Fibroblast of lung (primary cell): ENCODE data around the gene CLMN. TPM values are rescaled to one million over a fixed set of nuclear protein-coding genes. Genes with fewer than 3 reads are reported as not detected.

Experiments used
- DNase-seq, 2 donors: peaks; one replicate each; pipeline versions ENCODE4 v3.0.0 to v3.0.0-alpha.2; 2010; ENCODE audit warnings: low read depth in 2 of 2
- H2AFZ ChIP-seq: 2 replicates; pipeline ENCODE4 v1.5.1; 2012; ENCODE audit warnings: low read length, control low read depth, inconsistent platforms
- H3K27ac ChIP-seq: 2 replicates; pipeline ENCODE4 v1.5.1; 2011; ENCODE audit warnings: low read length, control low read depth; ENCODE audit not compliant: insufficient read depth
- H3K27me3 ChIP-seq: 2 replicates; pipeline ENCODE4 v1.5.1; 2011; ENCODE audit warnings: mild to moderate bottlenecking, low read length; ENCODE audit not compliant: control insufficient read depth, insufficient read depth
- H3K36me3 ChIP-seq: 2 replicates; pipeline ENCODE4 v1.5.1; 2011; ENCODE audit warnings: low read length; ENCODE audit not compliant: control insufficient read depth, insufficient read depth
- H3K4me1 ChIP-seq: 2 replicates; pipeline ENCODE4 v1.5.1; 2011; ENCODE audit warnings: low read length; ENCODE audit not compliant: control insufficient read depth, insufficient read depth; ENCODE audit errors: extremely low read depth
- H3K4me2 ChIP-seq: 2 replicates; pipeline ENCODE4 v1.5.1; 2011; ENCODE audit warnings: low read length, control low read depth; ENCODE audit not compliant: insufficient read depth; ENCODE audit errors: extremely low read depth
- H3K4me3 ChIP-seq, 4 experiments: fragments of 200-600 bp in 1 of 4; sonication (generic) in 1 of 4; replicated peaks in 1 of 4; 2 replicates each; pipeline ENCODE4 v1.5.1; 2011 to 2016; ENCODE audit warnings: low read length in 4 of 4, low read depth in 3 of 4, mild to moderate bottlenecking in 3 of 4, control low read depth in 2 of 4, inconsistent platforms in 1 of 4, mixed read lengths in 1 of 4; ENCODE audit not compliant: insufficient read depth in 1 of 4; ENCODE audit errors: control extremely low read depth in 1 of 4
- H3K79me2 ChIP-seq: 2 replicates; pipeline ENCODE4 v1.5.1; 2012; ENCODE audit warnings: mild to moderate bottlenecking, low read length, inconsistent platforms; ENCODE audit not compliant: control insufficient read depth, insufficient read depth
- H3K9ac ChIP-seq: 2 replicates; pipeline ENCODE4 v1.5.1; 2011; ENCODE audit warnings: mild to moderate bottlenecking, low read length, control low read depth; ENCODE audit not compliant: insufficient read depth
- H3K9me3 ChIP-seq: 2 replicates; pipeline ENCODE4 v1.5.1; 2012; ENCODE audit warnings: low read depth, low read length; ENCODE audit not compliant: control insufficient read depth, insufficient read depth
- H4K20me1 ChIP-seq: 2 replicates; pipeline ENCODE4 v1.5.1; 2011; ENCODE audit warnings: low read length; ENCODE audit not compliant: control insufficient read depth, insufficient read depth; ENCODE audit errors: extremely low read depth
- CTCF ChIP-seq, 2 donors: IDR thresholded peaks in 1 of 2; conservative IDR thresholded peaks in 1 of 2; 1 replicate in 1 of 2; 2 replicates in 1 of 2; pipeline ENCODE4 v1.5.1; 2011 to 2012; ENCODE audit warnings: low read length in 2 of 2, control low read depth in 1 of 2, inconsistent platforms in 1 of 2, low read depth in 1 of 2, mild to moderate bottlenecking in 1 of 2
- EZH2 ChIP-seq: IDR thresholded peaks from 2 replicates; pipeline ENCODE4 v1.5.1; 2012; ENCODE audit warnings: low read length, control low read depth, mild to moderate bottlenecking; ENCODE audit errors: missing control alignments
- polyA plus RNA-seq, 2 donors: library from polyadenylated mRNA; depleted of rRNA in 1 of 2; stranded (reverse) in 1 of 2; unstranded in 1 of 2; fragments of >200 nt; gene quantifications; 2 replicates each; pipeline ENCODE4 v1.2.1, GENCODE V29; 2011 to 2012; ENCODE audit warnings: missing spikeins in 1 of 2
- total RNA-seq: library from RNA; depleted of rRNA; stranded (reverse); fragments of >200 nt; gene quantifications from 2 replicates; pipeline ENCODE4 v1.2.1, GENCODE V29; 2014

CLMN gene
- total and polyA plus RNA-seq, 2 donors (not counting 1 experiment from before 2014, with no cell fraction given) = 0.83 to 2.7 TPM

DNA sequence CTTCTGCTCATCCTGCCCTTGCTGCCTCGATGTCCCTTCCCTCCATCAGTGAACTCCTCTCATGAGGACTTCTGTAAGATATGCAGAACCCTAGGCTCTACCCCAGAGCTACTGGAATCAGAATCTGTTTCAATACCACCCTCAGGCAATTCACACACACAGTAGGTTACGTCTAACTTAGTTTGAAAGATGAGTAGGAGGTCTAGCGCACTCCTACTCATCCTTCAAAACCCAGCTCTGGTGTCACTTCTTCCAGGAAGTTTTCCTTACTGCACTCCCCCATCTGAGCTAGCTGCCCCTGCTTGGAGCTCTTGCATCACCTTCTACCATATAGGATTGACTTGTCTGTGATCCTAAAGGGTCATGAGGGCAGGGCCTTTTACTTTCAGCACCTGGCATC is 105.9 kb downstream of the CLMN start:
- H3K36me3 ChIP-seq = no peaks in the 10 kb centered on the region
- DNase-seq = no peak
- no peaks in the 10 kb centered on the region for H4K20me1 ChIP-seq
- no peak overlapping the region for H3K9ac ChIP-seq
- no peak overlapping the region for H3K27ac ChIP-seq
- no peak overlapping the region for H2AFZ ChIP-seq
- no peaks in the 10 kb centered on the region for H3K79me2 ChIP-seq
- H3K4me3 ChIP-seq = no peak overlapping the region
- TF ChIP-seq EZH2 (no peak), CTCF (conservative IDR thresholded peaks at IDR 0.05 in 1 of 2, IDR thresholded peaks at IDR 0.05 in 1 of 2; ENCODE audit: low read depth in 1 of 2, low read length in 2 of 2) (no peak)
- no peaks in the 10 kb centered on the region for H3K27me3 ChIP-seq
- no peaks in the 10 kb centered on the region for H3K4me1 ChIP-seq
- no peaks in the 10 kb centered on the region for H3K9me3 ChIP-seq
- no peak overlapping the region for H3K4me2 ChIP-seq

DNA sequence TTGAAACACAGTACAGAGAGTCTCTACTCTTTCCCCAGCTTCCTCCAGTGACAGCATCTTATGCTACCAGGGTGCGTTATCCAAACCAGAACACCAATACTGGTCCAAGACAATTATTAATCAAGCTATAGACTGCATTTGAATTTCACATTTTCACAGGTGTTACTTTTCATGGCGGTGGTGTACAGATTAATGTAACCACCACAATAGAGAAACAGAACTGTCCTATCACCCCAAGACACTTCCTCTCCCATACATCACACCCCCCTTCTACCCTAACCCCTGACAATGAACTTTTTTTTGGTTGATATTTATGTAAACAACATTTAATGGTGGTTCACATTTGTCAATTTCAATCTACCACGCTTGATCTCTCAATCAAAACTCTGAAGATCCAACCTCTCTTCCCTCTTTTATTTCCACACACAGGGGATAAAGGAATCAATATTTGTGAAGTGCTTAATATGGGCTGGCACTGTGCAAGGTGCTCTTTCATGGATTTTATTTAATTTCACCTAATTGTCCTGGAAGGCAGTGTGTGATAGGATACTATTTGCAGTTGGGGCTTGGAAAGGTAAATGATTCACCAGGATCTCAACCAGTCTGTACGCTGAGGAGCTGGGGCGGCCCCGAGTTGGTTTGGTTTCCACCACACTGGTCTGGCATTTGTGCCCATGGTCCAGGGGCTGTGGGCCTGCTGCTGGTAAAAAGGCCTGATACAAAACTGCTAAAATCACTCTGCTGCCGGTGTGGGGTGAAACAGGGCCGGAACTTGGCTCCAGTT is 107.8 kb downstream of the CLMN start:
- no peak overlapping the region for H2AFZ ChIP-seq
- H3K27ac ChIP-seq = no peak overlapping the region
- H3K4me2 ChIP-seq = no peak overlapping the region
- no peaks in the 10 kb centered on the region for H3K4me1 ChIP-seq
- H3K9ac ChIP-seq = no peak overlapping the region
- H3K4me3 ChIP-seq = no peak overlapping the region
- DNase-seq = no peak
- no peaks in the 10 kb centered on the region for H4K20me1 ChIP-seq
- H3K27me3 ChIP-seq = no peaks in the 10 kb centered on the region
- H3K36me3 ChIP-seq = no peaks in the 10 kb centered on the region
- no peaks in the 10 kb centered on the region for H3K79me2 ChIP-seq
- no peaks in the 10 kb centered on the region for H3K9me3 ChIP-seq
- no peak for TF ChIP-seq CTCF (conservative IDR thresholded peaks at IDR 0.05 in 1 of 2, IDR thresholded peaks at IDR 0.05 in 1 of 2; ENCODE audit: low read depth in 1 of 2, low read length in 2 of 2)
- no peak for TF ChIP-seq EZH2

DNA sequence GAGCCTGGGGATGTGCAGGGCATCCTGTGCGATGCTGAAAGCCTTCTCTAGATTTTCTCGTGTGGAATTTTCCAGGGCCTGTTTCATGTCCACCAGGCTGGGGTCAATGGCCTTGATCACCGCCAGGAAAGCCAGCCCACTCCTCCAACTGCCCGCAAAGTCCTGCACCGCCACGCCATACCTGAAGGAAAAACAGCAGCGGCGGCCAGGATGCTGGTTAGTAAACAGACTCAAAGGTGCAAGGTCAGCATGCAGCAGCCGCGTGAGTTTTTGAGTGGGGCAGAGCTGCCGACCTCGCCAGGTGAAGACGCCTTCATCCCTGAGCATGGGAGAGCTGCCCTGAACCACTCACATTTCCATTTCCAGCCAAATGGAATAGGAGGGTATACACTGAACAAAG is 109.0 kb downstream of the CLMN start:
- H3K4me2 ChIP-seq = no peak overlapping the region
- H3K4me1 ChIP-seq = no peaks in the 10 kb centered on the region
- no peak overlapping the region for H3K4me3 ChIP-seq
- no peak overlapping the region for H3K27ac ChIP-seq
- no peaks in the 10 kb centered on the region for H4K20me1 ChIP-seq
- no peaks in the 10 kb centered on the region for H3K27me3 ChIP-seq
- H3K79me2 ChIP-seq = no peaks in the 10 kb centered on the region
- no peak overlapping the region for H2AFZ ChIP-seq
- no peak overlapping the region for H3K9ac ChIP-seq
- TF ChIP-seq EZH2 (no peak), CTCF (conservative IDR thresholded peaks at IDR 0.05 in 1 of 2, IDR thresholded peaks at IDR 0.05 in 1 of 2; ENCODE audit: low read depth in 1 of 2, low read length in 2 of 2) (no peak)
- DNase-seq = no peak
- no peaks in the 10 kb centered on the region for H3K9me3 ChIP-seq
- H3K36me3 ChIP-seq = no peaks in the 10 kb centered on the region
